Measurements from ENCODE around the gene DNAAF3.
"Not testable (repeated sequence)": the region's sequence is repeated elsewhere in the genome, so short reads cannot be mapped to it uniquely, and the experiment has no call there.

The DNAAF3 gene

DNA sequence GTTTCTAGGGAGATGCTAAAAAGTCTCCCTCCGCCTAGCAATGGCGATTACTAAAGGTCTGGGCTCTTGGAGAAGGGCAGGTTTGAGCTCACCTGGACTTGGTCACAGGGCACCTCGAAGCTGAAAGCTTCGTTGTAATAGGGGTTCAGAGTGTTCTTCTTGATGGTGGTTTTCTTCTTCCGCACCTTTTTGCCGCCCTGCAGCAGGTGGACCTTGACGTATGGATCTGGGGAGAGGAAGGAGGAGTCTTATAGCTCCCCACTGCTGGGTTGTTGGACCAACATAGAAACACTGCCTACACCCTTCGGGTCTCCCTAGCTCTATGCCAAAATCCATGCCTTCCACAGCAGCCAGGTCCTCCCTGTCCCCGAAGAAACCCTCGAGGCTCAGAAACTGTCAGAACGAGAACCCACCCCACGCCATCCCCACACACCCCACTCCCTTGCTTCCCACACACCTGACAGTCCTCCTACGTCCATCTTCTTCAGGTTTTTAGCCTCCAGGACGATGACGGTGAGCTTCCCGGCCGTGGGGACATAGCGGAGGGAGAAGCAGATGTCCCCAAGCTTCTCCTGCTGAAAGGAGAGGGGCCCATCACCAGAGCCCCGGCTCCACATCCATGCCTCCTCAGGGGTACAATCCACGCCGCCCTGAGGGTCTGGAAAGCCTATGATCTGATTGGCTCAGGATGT lies 8.2 kb upstream of the DNAAF3 start:
- FAIRE-seq: no peak
- no peak for TF ChIP-seq TAF1 (IDR thresholded peaks at IDR 0.05; ENCODE audit: borderline replicate concordance, low read depth, low read length)
- no peak for TF ChIP-seq POLR2AphosphoS5 (IDR thresholded peaks at IDR 0.05; ENCODE audit: low read depth, low read length)
- no peak for TF ChIP-seq POLR2A (IDR thresholded peaks at IDR 0.05; ENCODE audit: low read depth, low read length)

DNA sequence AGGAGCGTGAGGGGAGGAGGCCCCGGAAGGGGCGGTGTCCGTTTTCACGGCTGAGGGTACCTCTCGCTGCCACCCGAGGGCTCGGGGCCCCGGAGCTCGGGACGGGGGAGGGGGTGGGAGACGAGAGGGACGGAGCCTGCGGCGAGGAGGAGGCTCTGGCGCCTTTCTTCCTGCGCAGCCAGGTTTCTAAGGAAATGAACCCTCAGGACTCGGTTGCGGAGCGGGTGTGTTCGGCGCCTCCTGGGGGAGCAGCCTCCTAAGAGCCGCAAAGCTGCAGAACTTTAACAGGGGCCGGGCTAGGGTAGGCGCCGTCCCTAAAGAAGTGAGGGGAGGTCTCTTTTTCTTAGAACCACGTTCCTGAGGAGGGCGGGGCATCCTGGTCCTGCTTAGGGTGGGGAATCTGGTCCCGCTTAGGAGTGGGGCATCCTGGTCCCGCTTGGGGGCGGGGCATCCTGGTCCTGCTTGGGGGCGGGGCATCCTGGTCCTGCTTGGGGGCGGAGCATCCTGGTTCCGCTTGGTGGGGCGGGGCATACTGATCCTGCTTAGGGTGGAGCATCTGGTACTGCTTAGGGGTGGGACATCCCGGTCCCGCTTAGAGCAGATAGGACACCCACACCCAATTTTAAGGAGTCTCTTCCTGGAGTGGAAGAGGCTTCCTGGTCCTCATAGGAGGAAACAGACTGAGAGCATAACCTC lies 7.4 kb upstream of the DNAAF3 start:
- FAIRE-seq (no peak), DNase-seq (ENCODE audit: insufficient read length) (no peak)
- no peak for TF ChIP-seq POLR2A (IDR thresholded peaks at IDR 0.05; ENCODE audit: low read depth, low read length)
- no peak for TF ChIP-seq TAF1 (IDR thresholded peaks at IDR 0.05; ENCODE audit: borderline replicate concordance, low read depth, low read length)
- TF ChIP-seq POLR2AphosphoS5 (IDR thresholded peaks at IDR 0.05; ENCODE audit: low read depth, low read length): no peak

More for the DNA sequence above, 8.2 kb upstream of the DNAAF3 start:
- no peak for DNase-seq (ENCODE audit: insufficient read length)

DNA sequence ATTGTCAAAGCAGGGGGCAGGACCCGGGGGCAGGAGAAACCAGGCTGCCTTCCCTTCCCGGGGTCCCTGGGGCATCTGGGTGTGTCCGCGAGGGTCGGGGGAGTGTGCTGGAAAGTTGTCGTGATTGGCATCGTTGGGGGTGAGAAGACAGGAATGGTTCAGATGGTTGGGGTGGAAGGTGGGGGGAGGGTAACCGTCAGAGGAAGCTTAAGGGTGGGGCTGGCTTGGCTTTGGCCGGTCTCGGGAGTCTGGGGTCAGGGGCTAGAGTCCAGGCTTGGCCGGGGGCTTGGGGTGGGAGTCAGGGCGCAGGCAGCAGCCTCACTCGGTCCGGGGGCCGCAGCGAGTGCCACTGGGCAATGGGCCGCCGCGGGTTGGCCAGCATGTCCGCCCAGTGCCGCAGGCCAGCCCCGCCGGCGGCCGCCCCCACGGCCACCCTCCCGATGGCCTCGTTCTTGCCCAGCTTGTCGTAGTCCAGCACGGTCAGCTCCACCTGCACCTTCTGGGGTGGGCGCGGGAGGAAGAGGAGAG lies 6.8 kb upstream of the DNAAF3 start:
- FAIRE-seq (no peak), DNase-seq (ENCODE audit: insufficient read length) (no peak)
- TF ChIP-seq POLR2AphosphoS5 (IDR thresholded peaks at IDR 0.05; ENCODE audit: low read depth, low read length): no peak
- TF ChIP-seq POLR2A (IDR thresholded peaks at IDR 0.05; ENCODE audit: low read depth, low read length): no peak
- no peak for TF ChIP-seq TAF1 (IDR thresholded peaks at IDR 0.05; ENCODE audit: borderline replicate concordance, low read depth, low read length)

DNA sequence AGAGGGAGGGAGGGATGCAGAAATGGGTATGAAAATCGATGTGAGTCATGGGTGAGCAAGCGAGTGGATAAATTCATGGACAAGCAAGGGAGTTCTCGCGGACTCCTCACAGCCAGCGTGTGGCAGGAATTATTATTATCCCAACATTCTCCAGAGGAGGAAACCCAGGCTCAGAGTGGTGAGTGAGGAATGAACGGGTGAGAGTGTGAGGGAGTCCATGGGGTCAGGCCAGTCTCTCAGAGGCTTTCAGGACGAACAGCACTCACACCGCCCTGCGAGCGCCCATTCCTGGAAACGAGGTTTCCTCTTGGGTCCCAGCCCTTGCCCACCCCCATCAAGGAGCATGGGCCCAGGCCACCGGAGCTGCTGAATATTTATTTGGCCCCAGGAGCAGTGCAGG lies 6.3 kb upstream of the DNAAF3 start:
- DNase-seq (ENCODE audit: insufficient read length): no peak
- no peak for TF ChIP-seq POLR2AphosphoS5 (IDR thresholded peaks at IDR 0.05; ENCODE audit: low read depth, low read length)
- TF ChIP-seq POLR2A (IDR thresholded peaks at IDR 0.05; ENCODE audit: low read depth, low read length): no peak
- no peak for TF ChIP-seq TAF1 (IDR thresholded peaks at IDR 0.05; ENCODE audit: borderline replicate concordance, low read depth, low read length)
- FAIRE-seq: no peak

DNA sequence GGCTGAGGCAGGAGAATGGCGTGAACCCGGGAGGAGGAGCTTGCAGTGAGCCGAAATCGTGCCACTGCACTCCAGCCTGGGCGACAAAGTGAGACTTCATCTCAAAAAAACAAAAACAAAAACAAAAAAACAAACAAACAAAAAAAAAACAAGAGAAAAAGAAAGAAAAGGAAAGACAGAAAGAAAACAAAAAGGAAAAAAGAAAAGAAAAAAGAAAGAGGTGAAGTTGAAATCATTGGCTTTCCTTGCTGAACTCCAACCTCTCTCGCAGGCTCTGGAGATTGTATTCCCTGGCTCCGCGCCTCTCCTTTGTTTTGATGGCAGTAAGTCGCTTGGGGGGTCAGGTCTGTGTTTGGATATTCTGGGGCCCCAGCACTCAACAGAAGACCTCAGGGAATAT lies 5.9 kb upstream of the DNAAF3 start:
- FAIRE-seq: not testable (repeated sequence)

DNA sequence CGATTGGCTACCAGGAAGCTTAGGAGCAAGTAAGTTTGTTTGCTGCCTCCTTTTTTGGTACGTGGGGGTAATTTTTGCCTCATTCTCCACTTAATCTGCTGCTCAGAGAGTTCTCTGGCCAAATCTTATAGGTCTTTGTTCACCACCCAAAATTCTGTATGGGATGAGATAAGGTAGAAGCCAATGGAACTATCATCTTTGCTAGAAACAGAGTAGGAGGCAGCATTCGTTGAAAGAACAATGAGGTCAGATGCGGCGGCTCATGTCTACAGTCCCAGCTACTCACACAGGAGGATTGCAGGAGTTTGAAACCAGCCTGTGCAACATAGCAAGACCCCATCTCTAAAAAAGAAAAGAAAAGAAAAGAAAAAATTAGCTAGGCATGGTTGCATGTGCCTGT lies 5.0 kb upstream of the DNAAF3 start:
- FAIRE-seq: no peak
- TF ChIP-seq POLR2AphosphoS5 (IDR thresholded peaks at IDR 0.05; ENCODE audit: low read depth, low read length) (no peak), TAF1 (IDR thresholded peaks at IDR 0.05; ENCODE audit: borderline replicate concordance, low read depth, low read length) (no peak), POLR2A (IDR thresholded peaks at IDR 0.05; ENCODE audit: low read depth, low read length) (no peak)
- DNase-seq (ENCODE audit: insufficient read length): no peak

More for the DNA sequence above, 5.9 kb upstream of the DNAAF3 start:
- not testable (repeated sequence) for DNase-seq (ENCODE audit: insufficient read length)

DNA sequence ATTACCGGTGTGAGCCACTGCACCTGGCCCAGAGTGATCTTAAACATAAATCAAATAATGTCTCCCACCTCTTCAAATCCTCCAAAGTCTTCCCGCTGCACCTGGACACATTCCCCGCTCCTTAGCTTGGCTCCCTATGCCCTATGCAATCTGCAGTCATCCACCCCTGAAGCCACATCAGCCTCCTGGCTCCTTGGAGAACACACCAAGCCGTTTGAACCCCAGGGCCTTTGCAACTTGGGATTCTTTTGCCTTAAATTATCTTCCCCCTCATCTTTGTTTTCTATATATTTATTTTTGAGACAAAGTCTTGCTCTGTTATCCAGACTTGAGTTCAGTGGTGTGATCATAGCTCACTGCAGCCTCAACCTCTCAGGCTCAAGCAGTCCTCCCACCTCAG lies 2.7 kb upstream of the DNAAF3 start:
- TF ChIP-seq TAF1 (IDR thresholded peaks at IDR 0.05; ENCODE audit: borderline replicate concordance, low read depth, low read length) (no peak), POLR2A (IDR thresholded peaks at IDR 0.05; ENCODE audit: low read depth, low read length) (no peak), POLR2AphosphoS5 (IDR thresholded peaks at IDR 0.05; ENCODE audit: low read depth, low read length) (no peak)
- no peak for FAIRE-seq
- DNase-seq (ENCODE audit: insufficient read length): no peak

DNA sequence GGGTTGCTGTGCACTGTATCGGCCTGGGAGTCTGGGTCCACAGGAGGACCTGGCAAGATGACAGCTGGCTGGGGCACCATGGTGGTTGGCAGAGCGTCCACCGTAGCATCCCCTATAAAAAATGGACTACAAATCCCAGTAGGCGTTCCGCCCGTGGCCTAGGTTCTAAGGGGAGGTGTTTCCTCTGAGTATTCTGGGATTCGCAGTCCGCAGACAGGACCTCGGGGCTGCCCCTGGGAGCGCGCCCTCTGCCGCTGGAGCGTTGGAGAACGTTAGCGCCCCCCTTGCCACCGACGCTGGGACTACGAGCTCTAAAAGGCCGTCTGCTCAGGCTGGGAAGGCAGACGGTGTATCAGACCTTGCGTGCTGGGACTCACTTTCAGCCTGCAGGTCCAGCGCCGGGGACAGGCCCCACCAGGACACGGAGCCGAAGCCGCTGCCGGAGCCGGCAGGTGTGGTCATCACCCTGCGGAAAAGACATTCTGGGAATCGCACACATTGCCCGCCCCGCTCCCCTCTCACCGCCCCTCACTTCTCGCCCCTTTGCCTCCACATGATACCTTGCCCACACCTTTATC lies 372 bp downstream of the DNAAF3 start:
- FAIRE-seq: no peak
- no peak for DNase-seq (ENCODE audit: insufficient read length)

DNA sequence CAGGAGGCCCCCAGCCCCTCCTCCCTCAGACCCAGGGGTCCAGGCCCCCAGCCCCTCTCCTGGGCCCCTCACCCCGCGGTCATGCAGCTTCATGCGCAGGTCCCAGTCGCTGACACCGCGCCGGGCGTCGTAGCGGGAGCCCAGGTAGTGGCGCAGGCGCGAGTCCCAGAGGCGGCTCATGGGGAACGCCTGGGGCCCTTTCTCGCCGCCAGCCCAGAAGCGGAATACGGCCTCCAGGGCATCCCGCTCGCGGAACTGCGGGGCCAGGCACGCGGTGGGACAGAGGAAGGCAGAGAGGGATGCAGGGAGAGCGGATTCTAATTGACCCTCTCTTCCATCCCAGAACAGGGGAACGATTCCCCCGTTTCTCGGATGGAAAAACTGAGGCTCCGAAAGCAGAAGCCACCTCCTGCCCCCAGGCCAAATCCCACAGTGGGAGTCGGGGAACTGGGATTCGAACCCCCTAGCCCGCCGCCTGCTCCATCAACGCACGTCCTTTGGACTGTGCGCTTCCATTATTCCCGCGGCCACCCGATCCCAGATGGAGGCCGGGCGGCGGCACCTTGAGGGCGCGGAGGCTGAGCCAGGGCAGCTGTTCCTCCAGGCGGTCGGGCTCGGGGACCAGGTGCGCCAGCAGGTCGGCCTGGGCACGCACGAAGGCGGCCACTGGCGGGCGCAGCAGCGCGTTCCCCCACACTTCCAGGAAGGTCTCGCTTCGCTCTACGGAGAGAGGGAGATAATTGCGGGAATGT lies 4.7 kb downstream of the DNAAF3 start:
- FAIRE-seq: no peak
- TF ChIP-seq POLR2A (IDR thresholded peaks at IDR 0.05; ENCODE audit: low read depth, low read length) (no peak), POLR2AphosphoS5 (IDR thresholded peaks at IDR 0.05; ENCODE audit: low read depth, low read length) (no peak), TAF1 (IDR thresholded peaks at IDR 0.05; ENCODE audit: borderline replicate concordance, low read depth, low read length) (no peak)
- no peak for DNase-seq (ENCODE audit: insufficient read length)

More for the DNA sequence above, 372 bp downstream of the DNAAF3 start:
- no peak for TF ChIP-seq POLR2AphosphoS5 (IDR thresholded peaks at IDR 0.05; ENCODE audit: low read depth, low read length)
- TF ChIP-seq POLR2A (IDR thresholded peaks at IDR 0.05; ENCODE audit: low read depth, low read length): no peak
- no peak for TF ChIP-seq TAF1 (IDR thresholded peaks at IDR 0.05; ENCODE audit: borderline replicate concordance, low read depth, low read length)

DNA sequence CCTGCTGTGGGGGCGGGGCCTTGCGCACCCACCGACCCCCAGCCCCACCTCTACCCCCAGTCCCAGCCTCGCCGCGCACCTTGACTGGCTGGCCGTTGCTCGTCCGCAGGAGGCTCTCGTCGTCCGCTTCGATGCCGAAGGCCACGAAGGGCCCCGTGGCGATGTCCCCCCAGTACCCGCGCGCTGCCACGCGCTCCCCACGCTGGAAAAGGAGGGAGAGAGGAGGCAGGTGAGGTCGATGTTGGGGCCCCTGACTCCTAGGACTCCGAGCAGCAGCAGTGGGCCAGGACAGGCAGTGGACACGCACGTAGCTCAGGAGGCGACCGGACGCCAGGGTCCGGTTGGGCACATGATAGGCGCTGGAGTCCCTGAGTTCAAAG lies 5.4 kb downstream of the DNAAF3 start:
- FAIRE-seq: no peak
- DNase-seq (ENCODE audit: insufficient read length): no peak
- TF ChIP-seq POLR2AphosphoS5 (IDR thresholded peaks at IDR 0.05; ENCODE audit: low read depth, low read length) (no peak), POLR2A (IDR thresholded peaks at IDR 0.05; ENCODE audit: low read depth, low read length) (no peak), TAF1 (IDR thresholded peaks at IDR 0.05; ENCODE audit: borderline replicate concordance, low read depth, low read length) (no peak)
